ENCODE data around the gene MECP2.
"Not testable (repeated sequence)": the region's sequence is repeated elsewhere in the genome, so short reads cannot be mapped to it uniquely, and the experiment has no call there.

The MECP2 gene

GRCh38 chrX:154014429-154015380, 82.8 kb downstream of the MECP2 start:
- DNase-seq = no peak

GRCh38 chrX:154013614-154014360, 83.7 kb downstream of the MECP2 start:
- no peak for DNase-seq

- no peak for DNase-seq
Measured at GRCh38 chrX:154013001-154013421, 84.5 kb downstream of the MECP2 start.

- no peak for DNase-seq
Measured at GRCh38 chrX:154012336-154012991, 85.1 kb downstream of the MECP2 start.

GRCh38 chrX:154011376-154012335, 85.9 kb downstream of the MECP2 start:
- DNase-seq = no peak

- DNase-seq = no peak
Measured at GRCh38 chrX:154010330-154011087, 87.0 kb downstream of the MECP2 start.

- DNase-seq = no peak
Measured at GRCh38 chrX:154008521-154008920, 89.0 kb downstream of the MECP2 start.

- no peak for DNase-seq
Measured at GRCh38 chrX:154006947-154007346, 90.6 kb downstream of the MECP2 start.

GRCh38 chrX:154004315-154004714, 93.2 kb downstream of the MECP2 start:
- no peak for DNase-seq

- no peak for DNase-seq
Measured at GRCh38 chrX:154002215-154002719, 95.2 kb downstream of the MECP2 start.

GRCh38 chrX:154000051-154000450, 97.5 kb downstream of the MECP2 start:
- DNase-seq = no peak

GRCh38 chrX:153999359-154000037, 98.0 kb downstream of the MECP2 start:
- DNase-seq = no peak

- no peak for DNase-seq
Measured at GRCh38 chrX:153995504-153995903, 102.0 kb downstream of the MECP2 start.

GRCh38 chrX:153994398-153994797, 103.1 kb downstream of the MECP2 start:
- not testable (repeated sequence) for DNase-seq

- DNase-seq = no peak
Measured at GRCh38 chrX:153993978-153994377, 103.5 kb downstream of the MECP2 start.

GRCh38 chrX:153993079-153993478, 104.4 kb downstream of the MECP2 start:
- DNase-seq = no peak

- no peak for DNase-seq
Measured at GRCh38 chrX:153992180-153992579, 105.3 kb downstream of the MECP2 start.

- DNase-seq = no peak
Measured at GRCh38 chrX:153991013-153991580, 106.4 kb downstream of the MECP2 start.

GRCh38 chrX:153989973-153990655, 107.4 kb downstream of the MECP2 start:
- DNase-seq = no peak

- DNase-seq = no peak
Measured at GRCh38 chrX:153988493-153988892, 109.0 kb downstream of the MECP2 start.

Measured in NCI-H526 treated with DMSO at 0.1 percent for 48 hours (cell line).